DOHH2 (cell line): ENCODE measurements around the gene SLF2.

ENCODE experiments used
- CTCF ChIP-seq: fragments of 200-600 bp; sonication (generic); IDR thresholded peaks from one replicate; pipeline ENCODE4 v1.5.1; 2014; ENCODE audit warnings: antibody characterized with exemption, mild to moderate bottlenecking, low read depth, low read length; ENCODE audit not compliant: poor library complexity, severe bottlenecking
- EZH2phosphoT487 ChIP-seq: fragments of 200-600 bp; sonication (generic); IDR thresholded peaks from 2 replicates; pipeline ENCODE4 v1.6.1; 2017; ENCODE audit warnings: borderline replicate concordance, mild to moderate bottlenecking, antibody characterized with exemption, low read length, moderate library complexity, mixed read lengths

- peak; percentile 71 for TF ChIP-seq CTCF
- TF ChIP-seq EZH2phosphoT487 = no peak
Observed at GRCh38 chr10:100934084-100934659, 21.4 kb downstream of the SLF2 start.
